ENCODE measurements around the gene TNKS2. TPM values are rescaled to one million over a fixed set of nuclear protein-coding genes. Genes with fewer than 3 reads are reported as not detected.
"Not testable (repeated sequence)": the region's sequence is repeated elsewhere in the genome, so short reads cannot be mapped to it uniquely, and the experiment has no call there.

The TNKS2 gene
- total RNA-seq, 4 donors from 2014 or later: 26.2 to 40.3 (median 29.5) TPM

- ATAC-seq (no peak), DNase-seq (no peak)
- peaks cover 0 to 13% of the 10 kb centered on the region in 2 donors for H3K4me1 ChIP-seq
- no peaks in the 10 kb centered on the region for H3K9me3 ChIP-seq
- in situ Hi-C loops (cut with MboI; ENCODE audit: low sequenced_read_pairs in 4 of 4) (no loop called here), intact Hi-C loops (cut with DNase I; ENCODE audit: low total_unique reads) (no loop called here)
- no peaks in the 10 kb centered on the region for H3K36me3 ChIP-seq
- peaks cover 0 to 3% (median 0%) of the 10 kb centered on the region in 3 donors for H3K27me3 ChIP-seq
- TF ChIP-seq POLR2A (IDR thresholded peaks at IDR 0.05): no peak
- TF ChIP-seq, protein P1, sequence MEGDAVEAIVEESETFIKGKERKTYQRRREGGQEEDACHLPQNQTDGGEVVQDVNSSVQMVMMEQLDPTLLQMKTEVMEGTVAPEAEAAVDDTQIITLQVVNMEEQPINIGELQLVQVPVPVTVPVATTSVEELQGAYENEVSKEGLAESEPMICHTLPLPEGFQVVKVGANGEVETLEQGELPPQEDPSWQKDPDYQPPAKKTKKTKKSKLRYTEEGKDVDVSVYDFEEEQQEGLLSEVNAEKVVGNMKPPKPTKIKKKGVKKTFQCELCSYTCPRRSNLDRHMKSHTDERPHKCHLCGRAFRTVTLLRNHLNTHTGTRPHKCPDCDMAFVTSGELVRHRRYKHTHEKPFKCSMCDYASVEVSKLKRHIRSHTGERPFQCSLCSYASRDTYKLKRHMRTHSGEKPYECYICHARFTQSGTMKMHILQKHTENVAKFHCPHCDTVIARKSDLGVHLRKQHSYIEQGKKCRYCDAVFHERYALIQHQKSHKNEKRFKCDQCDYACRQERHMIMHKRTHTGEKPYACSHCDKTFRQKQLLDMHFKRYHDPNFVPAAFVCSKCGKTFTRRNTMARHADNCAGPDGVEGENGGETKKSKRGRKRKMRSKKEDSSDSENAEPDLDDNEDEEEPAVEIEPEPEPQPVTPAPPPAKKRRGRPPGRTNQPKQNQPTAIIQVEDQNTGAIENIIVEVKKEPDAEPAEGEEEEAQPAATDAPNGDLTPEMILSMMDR (IDR thresholded peaks at IDR 0.05 in 4 of 5, conservative IDR thresholded peaks at IDR 0.05 in 1 of 5): no peak
- H3K4me3 ChIP-seq: no peak overlapping the region
- H3K27ac ChIP-seq: no peak overlapping the region
These were observed 93.1 kb downstream of the TNKS2 start for GRCh38 chr10:91891125-91892001.

- Histone ChIP-seq H3K27ac (no peak overlapping the region), H3K4me3 (no peak overlapping the region), H3K36me3 (no peaks in the 10 kb centered on the region), H3K9me3 (no peaks in the 10 kb centered on the region), H3K4me1 (peaks cover 0 to 2% of the 10 kb centered on the region in 2 donors), H3K27me3 (peaks cover 0 to 3% (median 0%) of the 10 kb centered on the region in 3 donors)
- ATAC-seq: no peak
- TF ChIP-seq, protein P1 (IDR thresholded peaks at IDR 0.05 in 4 of 5, conservative IDR thresholded peaks at IDR 0.05 in 1 of 5): no peak
- no peak for TF ChIP-seq POLR2A (IDR thresholded peaks at IDR 0.05)
- intact Hi-C loops (cut with DNase I; ENCODE audit: low total_unique reads): no loop called here
- in situ Hi-C loops (cut with MboI; ENCODE audit: low sequenced_read_pairs in 4 of 4): no loop called here
- no peak for DNase-seq
These were observed 94.8 kb downstream of the TNKS2 start for GRCh38 chr10:91893051-91893450.

DNA sequence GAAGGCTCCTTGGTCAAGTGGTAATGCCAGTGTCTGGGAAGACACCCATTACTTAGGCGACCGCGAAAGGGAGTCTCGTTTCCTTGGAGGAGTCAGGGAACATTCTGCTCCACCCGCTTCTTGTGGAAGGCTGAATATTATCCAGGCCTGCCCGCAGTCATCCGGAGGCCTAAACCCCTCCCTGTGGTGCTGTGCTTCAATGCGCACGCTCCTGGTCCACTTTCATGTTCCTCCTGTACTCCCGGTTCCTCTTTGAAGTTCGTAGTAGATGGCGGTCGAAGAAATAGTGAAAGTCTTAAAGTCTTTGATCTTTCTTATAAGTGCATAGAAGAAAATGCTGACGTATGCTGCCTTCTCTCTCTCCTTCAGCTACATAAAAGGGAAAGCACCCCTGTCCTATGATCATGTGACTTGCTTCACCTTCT is 96.0 kb downstream of the TNKS2 start:
- H3K36me3 ChIP-seq; H3K27me3 ChIP-seq; H3K4me3 ChIP-seq; H3K9me3 ChIP-seq; H3K27ac ChIP-seq; in situ Hi-C loops (cut with MboI; ENCODE audit: low sequenced_read_pairs in 4 of 4); intact Hi-C loops (cut with DNase I; ENCODE audit: low total_unique reads); DNase-seq; ATAC-seq; H3K4me1 ChIP-seq: not testable (repeated sequence)

DNA sequence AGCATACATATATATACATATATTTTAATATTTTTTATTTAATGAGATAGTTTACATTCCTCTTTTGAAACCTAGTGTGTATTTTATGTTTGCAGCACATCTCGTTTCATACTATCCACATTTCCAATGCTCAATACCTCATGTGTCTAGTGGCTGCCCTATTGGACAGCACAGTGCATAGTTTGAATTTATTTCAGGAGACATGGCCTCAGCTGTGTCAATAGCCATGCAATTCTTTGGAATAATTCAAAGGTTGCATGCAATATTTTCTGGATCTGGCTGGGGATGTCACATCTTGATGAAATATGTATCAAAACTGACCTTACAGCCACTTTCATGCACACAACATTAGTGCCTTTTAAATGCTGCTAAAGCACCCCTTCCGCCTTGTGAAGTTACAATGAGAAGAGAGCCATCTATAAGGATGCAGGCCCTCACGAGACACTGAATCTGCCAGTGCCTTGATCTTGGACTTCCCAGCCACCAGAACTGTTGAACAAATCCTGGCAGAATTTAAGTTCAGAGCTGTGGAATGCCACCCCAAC is 98.1 kb downstream of the TNKS2 start:
- TF ChIP-seq, protein P1 (IDR thresholded peaks at IDR 0.05 in 4 of 5, conservative IDR thresholded peaks at IDR 0.05 in 1 of 5): no peak
- TF ChIP-seq POLR2A (IDR thresholded peaks at IDR 0.05): no peak
- Histone ChIP-seq H3K9me3 (no peaks in the 10 kb centered on the region), H3K4me3 (no peak overlapping the region), H3K36me3 (no peaks in the 10 kb centered on the region), H3K4me1 (no peaks in the 10 kb centered on the region), H3K27ac (no peak overlapping the region), H3K27me3 (no peaks in the 10 kb centered on the region)
- intact Hi-C loops (cut with DNase I; ENCODE audit: low total_unique reads) (no loop called here), in situ Hi-C loops (cut with MboI; ENCODE audit: low sequenced_read_pairs in 4 of 4) (no loop called here)
- ATAC-seq (no peak), DNase-seq (no peak)

DNA sequence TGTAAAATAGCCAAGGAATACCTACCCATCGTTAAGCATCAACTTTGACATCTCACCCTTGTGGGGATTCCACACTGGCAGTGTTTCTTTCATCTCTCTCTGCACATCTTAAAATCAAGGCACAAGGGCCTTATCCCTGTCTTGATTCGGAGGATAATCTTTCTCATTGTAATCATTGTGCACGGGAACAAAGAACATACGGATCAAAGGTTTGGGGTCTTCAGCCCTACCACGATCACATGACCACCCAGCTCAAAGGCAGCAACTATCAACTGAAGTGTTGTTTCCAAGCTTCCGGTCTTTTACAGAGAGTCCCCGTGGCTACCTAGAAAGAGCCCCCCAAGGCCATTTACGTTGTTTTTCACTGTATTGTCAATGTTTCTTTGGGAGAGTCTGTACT is 99.2 kb downstream of the TNKS2 start:
- Histone ChIP-seq H3K9me3 (no peaks in the 10 kb centered on the region), H3K36me3 (no peaks in the 10 kb centered on the region), H3K27ac (no peak overlapping the region), H3K27me3 (no peaks in the 10 kb centered on the region), H3K4me3 (no peak overlapping the region), H3K4me1 (no peaks in the 10 kb centered on the region)
- intact Hi-C loops (cut with DNase I; ENCODE audit: low total_unique reads) (no loop called here), in situ Hi-C loops (cut with MboI; ENCODE audit: low sequenced_read_pairs in 4 of 4) (no loop called here)
- no peak for ATAC-seq
- DNase-seq: no peak
- no peak for TF ChIP-seq POLR2A (IDR thresholded peaks at IDR 0.05)
- TF ChIP-seq, protein P1 (IDR thresholded peaks at IDR 0.05 in 4 of 5, conservative IDR thresholded peaks at IDR 0.05 in 1 of 5): no peak

Measured in gastrocnemius medialis (tissue), 4 donors.